Activated CD8-positive, alpha-beta memory T cell treated with anti-CD3 and anti-CD28 coated beads for 36 hours (primary cell): ENCODE measurements around the gene TNKS1BP1. TPM values are rescaled to one million over a fixed set of nuclear protein-coding genes. Genes with fewer than 3 reads are reported as not detected.
"Not testable (repeated sequence)": the region's sequence is repeated elsewhere in the genome, so short reads cannot be mapped to it uniquely, and the experiment has no call there.

ENCODE experiments used
- CTCF ChIA-PET: fragments of 350-600 bp; sonication (Branson Sonifier 250); formaldehyde crosslinking; loops from one replicate; lab custom pipeline; 2021; ENCODE audit warnings: antibody characterized with exemption; lab: Charles Lee
- POLR2A ChIA-PET: fragments of 350-600 bp; sonication (Branson Sonifier 250); formaldehyde crosslinking; loops from one replicate; lab custom pipeline; 2021; ENCODE audit warnings: antibody characterized with exemption; lab: Charles Lee
- total RNA-seq, 2 experiments: library from RNA; stranded (reverse); gene quantifications; one replicate each; pipeline ENCODE4 v1.2.3, GENCODE V29; 2021

TNKS1BP1 gene
- total RNA-seq, 2 experiments from 2014 or later, result 13.3 to 13.8 TPM

DNA sequence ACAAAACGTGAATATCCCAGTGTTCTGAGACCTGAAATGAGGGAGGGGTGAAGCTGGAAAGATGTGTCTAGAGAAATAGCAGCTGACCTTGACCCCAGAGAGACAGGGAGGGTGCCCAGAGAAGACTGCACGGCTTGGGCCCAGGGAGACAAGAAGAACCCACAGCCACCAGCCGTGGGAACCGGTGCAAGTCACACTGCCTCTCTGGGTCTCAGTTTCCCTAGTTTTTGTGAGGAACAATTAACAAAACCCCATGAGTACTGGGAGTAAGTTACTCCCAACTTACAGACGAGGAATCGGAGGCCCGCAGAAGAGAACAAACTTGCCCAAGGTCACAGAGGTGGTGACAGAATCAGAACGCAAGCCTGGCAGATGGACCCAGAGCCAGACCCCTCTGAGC, 19.2 kb downstream of the TNKS1BP1 start:
- POLR2A ChIA-PET, result no interaction called here
- CTCF ChIA-PET, result no interaction called here

DNA sequence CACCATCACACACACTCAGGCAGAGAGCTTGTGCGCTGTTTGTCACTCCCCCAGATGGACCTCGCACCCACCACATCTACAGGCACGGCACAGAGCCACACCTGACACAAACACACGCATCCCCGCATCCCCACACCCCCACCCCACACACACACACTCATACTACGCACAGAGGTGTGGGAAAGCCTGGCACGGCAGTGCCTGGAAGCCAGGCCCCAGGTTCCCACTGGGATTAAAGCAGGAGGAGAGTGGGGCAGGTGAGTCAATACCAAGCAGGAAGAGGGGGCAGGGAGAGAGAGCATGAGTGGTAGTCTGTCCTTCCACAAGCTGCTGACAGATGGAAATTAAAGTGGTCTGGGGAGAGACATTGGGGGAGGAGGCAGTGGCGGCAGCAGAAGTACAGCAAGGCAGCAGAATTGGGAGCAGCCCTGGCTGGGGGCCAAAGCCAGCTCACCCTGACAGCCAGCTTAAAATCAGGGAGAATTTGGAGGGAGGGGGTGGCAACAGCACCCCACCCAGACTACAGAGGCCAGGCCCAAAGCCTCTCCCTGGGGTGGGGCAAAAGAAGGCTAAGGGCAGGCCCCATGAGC, 20.7 kb downstream of the TNKS1BP1 start:
- CTCF ChIA-PET, result interaction anchor here (0.6 kb wide), 1 partner anchor 11 kb away, joined by 4 read pairs; no protein-coding TSS in a partner anchor

DNA sequence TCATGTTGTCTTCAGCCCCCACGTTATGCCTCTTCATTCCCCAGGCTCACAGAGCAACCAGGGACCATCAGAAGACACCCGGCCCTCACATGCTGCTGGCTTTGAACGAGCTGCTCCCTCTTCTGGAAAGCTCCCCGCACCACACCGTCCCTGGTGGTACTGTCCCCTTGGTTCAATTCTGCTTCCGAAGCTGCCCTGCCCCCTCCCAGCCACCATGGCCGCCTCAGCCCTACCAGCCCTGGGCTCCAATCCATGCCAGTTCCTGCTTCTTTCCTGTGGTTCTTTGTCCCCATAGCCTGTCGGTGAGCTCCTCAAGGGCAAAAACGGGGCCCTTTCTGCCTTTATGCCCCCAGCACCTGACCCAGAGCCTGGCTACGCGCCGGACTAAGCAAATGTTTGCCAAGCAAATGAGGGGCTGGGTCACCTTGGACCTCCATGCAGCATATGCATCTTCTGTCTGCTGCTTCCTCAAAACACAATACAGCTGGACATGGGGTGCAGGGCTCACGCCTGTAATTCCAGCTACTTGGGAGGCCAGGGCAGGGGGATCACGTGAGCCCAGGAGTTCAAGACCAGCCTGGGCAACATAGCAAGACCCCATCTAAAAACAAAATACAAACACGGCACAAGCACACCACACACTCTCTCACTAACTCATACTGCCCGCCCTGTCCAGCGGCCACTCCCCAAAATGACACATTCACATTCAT, 21.3 kb downstream of the TNKS1BP1 start:
- ChIA-PET POLR2A (no interaction called here), CTCF (interaction anchor here (0.6 kb wide), 1 partner anchor 10 kb away, joined by 4 read pairs; no protein-coding TSS in a partner anchor)

More for the DNA sequence above, 20.7 kb downstream of the TNKS1BP1 start:
- POLR2A ChIA-PET, result no interaction called here

DNA sequence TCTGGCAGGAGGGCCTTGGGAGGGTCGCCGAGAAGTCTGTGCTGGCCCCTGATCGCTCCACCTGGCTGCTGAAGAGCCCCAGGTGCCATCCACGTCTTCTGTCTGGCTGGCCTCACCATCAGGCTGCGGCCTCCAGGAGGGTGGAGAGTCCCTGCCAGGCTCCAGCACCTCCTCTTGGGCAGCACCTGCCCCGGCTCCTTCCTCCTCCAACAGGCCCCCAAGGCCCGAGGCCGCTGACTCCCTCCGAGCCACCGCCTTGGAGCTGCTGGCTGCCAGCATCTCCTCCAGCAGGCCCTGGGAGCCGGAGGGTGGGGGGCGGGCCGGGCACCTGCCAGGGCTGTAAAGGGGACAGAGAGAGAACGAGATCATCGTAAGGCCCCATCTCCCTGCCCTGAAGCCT, 22.3 kb downstream of the TNKS1BP1 start:
- POLR2A ChIA-PET, result no interaction called here

DNA sequence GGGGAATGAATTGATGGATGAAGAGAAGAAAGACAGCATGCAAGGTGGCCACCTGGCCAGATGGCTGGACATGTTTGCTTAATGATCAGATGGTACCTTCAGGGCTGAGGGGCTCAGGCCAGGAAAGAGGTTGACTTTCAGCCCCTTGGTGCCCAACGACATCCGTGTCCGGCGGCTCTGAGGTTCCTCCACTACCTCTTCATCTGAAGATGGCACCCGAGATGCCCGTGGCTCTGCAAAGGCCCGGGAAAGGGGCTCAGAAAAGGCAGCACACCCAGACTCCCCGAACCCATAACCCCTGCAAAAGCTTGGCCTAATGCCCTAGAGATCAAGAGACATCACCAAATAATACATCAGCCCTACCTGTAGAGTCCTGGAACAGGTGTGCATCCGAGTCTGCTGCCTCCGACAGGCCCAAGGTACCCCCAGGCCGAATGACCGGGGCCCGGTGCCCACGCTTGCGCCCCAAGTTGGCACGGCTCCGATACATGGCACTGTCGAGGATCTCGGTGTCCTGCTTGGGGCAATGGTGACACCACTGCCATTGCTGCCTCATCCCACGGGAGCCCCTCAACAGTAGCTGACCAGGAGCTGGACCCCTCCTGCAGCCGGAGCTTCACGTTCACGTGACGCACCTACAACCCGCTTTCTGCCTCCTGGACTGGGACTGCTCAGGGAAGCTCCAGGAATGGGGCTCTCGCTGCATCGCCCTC, 22.9 kb downstream of the TNKS1BP1 start:
- ChIA-PET POLR2A (no interaction called here), CTCF (no interaction called here)

More for the DNA sequence above, 22.3 kb downstream of the TNKS1BP1 start:
- CTCF ChIA-PET, result no interaction called here

DNA sequence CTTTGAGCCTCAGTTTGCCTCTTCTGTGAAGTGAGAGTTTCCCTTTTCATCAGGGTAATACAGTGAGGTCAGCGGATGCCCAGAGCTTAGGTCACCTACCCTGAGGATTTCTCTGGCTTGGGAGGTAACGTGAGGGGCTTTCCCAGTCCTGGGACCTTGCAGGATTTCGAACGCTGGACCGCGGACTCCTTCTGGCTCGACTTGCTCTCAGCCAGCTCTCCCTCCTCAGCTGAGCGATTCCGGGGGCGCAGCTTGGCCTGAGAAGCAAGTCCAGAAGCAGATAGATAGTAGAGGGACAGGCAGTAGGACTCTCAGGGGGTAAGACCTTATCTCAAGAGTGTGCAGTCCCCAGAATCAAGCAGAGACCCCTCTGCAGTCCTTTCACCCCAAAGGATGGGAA, 24.0 kb downstream of the TNKS1BP1 start:
- ChIA-PET CTCF (no interaction called here), POLR2A (no interaction called here)

DNA sequence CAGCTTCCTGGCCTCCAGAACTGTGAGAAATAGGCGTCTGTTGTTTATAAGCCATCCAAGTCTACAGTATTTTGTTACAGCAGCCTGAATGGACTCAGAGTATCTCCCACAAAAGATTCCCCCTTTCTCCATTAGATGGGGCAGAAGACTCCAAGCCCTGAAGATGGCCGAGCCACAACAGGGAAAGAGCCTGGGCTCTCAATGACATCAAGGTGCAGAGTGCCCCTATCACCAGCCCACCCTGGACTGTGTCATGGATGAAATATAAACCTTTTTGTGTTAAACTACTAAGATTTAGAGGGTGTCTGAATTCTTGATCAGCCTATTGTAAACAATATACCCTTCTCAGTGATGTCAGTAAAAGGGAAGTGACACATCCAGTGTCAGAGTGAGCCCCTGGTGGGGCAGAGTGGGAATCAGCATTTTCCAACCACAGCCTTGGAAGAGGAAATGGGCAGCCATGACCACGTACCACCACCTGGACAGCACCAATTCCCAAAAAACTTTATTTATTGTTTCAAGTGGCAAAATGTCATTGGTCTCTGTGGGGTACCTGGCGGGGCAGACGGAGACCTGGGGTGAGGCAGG, 25.5 kb downstream of the TNKS1BP1 start:
- CTCF ChIA-PET, result interaction anchor here (0.7 kb wide), 1 partner anchor 144 kb away, joined by 4 read pairs; no protein-coding TSS in a partner anchor
- POLR2A ChIA-PET, result no interaction called here

DNA sequence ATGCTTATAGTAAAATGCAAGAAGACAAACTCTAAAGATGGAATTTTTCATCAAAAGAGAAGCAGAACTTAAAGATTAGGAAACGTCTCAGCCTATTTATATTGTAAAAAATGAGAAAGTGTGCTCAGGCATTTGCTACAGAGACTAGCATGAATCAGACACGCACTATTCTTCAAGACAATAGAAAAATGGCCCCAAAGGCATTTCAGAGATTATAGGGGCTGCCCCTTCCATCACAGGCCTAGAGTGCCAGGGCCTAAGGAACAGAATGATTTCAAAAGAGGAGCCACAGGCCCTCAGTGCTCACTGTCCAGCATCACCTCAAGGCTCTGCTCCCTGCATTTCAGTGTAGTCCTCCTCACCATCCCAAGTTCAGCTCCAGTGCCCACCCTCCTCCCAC, 27.5 kb downstream of the TNKS1BP1 start:
- ChIA-PET CTCF (no interaction called here), POLR2A (no interaction called here)

DNA sequence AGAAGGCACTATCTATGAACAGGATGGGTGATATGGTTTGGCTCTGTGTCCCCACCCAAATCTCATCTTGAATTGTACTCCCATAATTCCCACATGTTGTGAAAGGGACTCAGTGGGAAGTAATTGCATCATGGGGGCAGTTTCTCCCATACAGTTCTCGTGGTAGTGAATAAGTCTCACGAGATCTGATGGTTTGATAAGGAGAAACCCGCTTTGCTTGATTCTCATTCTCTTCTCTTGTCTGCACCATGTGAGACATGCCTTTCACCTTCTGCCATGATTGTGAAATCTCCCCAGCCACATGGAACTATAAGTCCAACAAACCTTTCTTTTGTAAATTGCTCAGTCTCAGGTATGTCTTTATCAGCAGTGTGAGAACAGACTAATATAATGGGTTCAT, 28.5 kb downstream of the TNKS1BP1 start:
- CTCF ChIA-PET, POLR2A ChIA-PET: not testable (repeated sequence)

DNA sequence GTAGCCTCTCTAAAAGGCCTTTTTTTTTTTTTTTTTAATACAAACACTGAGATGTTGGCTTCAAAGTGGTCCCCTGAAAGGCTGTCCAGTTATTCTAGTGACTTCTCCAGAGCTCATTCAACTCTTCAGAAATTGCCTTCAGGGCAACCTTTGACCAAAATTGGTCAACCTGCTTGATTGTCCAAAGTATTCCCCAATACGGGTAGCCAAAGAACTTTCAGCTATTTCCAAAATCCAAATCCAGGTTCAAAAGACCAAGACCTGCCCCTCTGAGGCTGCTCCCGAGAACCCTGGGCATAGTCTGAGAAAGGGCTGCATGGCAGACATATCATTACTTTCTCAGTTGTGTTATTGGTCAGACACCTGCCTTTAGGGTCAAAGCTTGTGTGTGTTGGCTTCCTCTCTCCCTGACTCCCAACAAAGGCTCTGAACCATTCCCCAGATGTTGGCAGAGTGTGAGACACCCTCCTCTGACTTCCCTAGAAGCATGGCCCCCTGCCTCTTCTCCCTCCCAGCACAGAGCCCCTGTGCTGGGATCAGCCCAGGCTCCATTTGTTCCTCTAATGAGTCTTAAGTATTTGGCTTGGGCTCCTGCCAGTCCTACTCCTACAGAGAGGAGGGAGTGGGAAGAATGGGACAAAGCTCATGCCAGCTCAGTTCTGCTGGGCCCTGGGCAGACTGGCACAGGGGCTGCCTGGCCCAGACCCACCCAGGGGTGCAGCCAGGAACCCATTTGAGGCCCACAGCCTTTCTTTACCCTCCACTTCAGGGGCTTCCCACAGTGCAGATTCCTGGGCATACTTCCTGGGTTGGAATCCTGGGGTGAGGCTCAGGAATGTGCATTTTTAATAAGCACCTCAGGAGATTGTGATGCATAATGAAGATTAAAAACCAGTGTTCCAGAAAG, 30.3 kb downstream of the TNKS1BP1 start:
- ChIA-PET POLR2A (no interaction called here), CTCF (interaction anchor here (0.6 kb wide), 1 partner anchor 1275 kb away, joined by 4 read pairs; no protein-coding TSS in a partner anchor)

DNA sequence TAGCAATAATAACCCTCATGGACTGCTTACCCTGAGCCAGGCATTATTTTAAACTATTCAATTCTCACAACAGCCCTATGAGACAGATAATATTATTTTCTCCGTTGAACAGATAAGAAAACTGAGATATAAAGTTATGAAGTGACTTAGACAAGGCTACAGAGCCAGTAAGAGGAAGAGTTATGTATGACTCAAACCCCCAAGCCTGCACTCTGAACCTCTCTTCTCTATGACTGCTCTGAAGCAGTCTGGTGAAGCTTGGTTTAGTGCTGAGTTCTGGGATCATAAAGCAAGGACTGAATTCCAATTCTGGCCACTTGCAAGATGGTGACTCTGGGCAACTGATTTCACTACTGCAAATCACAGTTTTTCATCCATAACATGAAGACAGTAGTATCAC, 34.5 kb downstream of the TNKS1BP1 start:
- ChIA-PET POLR2A (no interaction called here), CTCF (no interaction called here)

DNA sequence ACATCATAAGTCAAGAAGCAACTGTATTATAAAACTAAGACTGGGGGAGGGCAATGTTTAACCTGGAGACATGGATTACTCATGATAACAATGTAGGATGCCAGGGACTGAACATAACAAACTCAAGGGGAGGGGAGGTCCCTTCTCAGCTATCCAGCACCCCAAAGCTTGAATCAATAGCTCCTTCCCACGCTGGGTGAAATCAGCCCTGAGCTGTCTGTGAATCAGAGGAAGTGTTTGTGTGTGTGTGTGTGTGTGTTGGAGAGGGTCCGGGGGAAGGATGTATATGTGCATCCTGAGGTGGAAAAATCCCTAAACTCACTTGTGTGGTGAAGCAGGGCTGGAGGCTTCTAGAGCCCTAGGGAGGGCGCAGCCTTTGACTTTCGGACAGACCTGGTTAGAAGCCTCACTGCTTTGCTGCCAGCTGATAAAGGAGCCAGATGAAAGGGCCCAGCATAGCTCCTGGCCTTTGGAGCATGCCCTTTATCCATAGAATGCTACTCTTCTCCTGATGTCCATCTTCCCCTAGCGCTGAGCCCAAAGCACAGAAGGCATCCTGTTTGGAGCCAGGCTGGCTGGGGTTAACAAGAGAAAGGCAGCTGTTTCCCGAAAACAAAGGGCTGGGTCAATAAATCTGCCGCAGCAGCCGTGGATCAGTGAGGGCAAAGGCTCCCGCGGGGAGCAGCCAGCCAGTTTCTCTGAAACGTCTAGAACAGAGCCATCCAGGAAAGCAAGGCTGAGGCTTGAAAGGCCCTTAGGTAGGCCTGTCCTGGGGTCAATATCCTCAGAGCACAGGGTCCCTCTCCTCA, 35.8 kb downstream of the TNKS1BP1 start:
- POLR2A ChIA-PET, result no interaction called here
- CTCF ChIA-PET, result interaction anchor here (1.1 kb wide), 1 partner anchor 16 kb away, joined by 3 read pairs; no protein-coding TSS in a partner anchor

DNA sequence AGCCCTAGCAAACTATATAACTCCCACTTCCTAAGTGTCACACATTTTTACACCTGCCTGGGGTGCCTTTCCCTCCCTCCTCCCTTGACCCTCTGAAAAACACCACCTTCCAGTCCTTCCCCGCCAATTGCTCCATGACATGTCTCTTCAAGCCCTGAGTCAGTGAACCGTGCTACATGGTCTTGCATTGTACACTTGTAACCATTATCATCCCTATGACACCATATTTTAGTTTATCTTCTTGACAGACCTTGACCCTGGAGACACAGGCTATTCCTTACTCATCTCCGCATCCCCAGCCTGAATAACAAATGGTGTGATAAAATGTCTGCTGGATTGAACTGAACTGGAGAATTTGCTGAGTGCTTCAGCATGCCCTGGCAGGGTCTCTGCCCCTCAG, 36.9 kb downstream of the TNKS1BP1 start:
- CTCF ChIA-PET, result no interaction called here
- POLR2A ChIA-PET, result no interaction called here

DNA sequence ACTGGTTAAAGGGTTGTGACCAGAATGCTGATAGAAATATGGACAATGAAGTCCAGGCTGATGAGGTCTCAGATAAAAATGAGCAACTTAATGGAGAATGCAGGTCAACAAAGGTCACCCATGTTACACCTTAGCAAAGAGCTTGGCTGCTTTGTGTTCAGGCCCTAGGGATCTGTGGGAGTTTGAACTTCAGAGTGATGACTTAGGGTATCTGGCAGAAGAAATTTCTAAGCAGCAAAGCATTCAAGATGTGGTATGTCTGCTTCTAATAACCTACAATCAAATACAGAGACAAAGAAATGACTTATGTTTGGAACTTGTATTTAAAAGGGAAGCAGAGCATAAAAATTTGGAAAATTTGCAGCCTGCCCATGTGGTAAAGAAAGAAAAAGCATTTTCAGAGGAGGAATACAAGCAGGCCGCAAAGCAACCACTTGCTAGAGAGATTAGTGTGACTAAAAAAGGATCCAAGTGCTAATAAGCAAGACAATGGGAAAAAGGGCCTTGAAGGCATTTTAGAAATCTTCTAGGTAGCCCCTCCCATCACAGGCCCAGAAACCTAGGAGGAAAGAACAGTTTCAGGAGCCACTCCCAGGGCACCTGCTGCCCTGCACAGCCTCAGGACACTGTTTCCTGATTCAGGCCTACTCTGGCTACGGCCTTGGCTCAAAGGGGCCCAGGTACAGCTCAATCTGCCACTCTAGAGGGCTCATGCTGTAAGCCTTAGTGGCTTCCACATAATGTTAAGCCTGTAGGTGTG, 41.3 kb downstream of the TNKS1BP1 start:
- CTCF ChIA-PET, result no interaction called here
- POLR2A ChIA-PET, result no interaction called here

DNA sequence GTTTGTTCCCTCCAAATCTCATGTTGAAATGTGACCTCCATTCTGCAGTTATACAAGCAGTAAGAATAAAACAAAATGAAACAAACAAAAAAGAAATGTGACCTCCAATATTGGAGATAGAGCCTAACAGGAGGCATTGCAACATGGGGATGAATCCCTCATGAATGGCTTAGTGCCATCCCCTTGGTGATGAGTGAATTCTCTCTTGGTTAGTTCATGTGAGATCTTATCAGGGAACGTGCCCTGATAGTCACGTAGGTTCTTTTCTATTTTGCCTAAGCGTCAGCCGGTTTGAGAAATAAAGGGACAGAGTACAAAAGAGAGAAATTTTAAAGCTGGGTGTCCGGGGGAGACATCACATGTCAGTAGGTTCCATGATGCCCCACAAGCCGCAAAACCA, 43.2 kb downstream of the TNKS1BP1 start:
- POLR2A ChIA-PET, CTCF ChIA-PET: not testable (repeated sequence)

DNA sequence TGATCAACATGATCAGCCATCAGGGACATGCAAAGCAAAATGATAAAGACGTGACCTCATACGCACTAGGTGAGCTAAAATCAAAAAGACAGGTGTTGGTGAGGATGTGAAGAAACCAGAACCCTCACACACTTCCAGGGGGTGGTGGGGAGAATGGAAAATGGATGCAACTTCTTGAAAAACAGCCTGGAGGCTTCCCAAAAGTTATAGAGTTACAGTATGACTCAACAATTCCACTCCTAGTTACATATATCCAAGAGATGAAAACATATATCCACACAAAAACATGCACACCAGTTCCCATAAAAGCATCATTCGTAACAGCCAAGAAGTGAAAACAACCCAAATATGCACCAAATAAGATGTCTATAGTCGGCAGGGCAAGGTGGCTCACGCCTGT, 45.6 kb downstream of the TNKS1BP1 start:
- ChIA-PET POLR2A (no interaction called here), CTCF (no interaction called here)

DNA sequence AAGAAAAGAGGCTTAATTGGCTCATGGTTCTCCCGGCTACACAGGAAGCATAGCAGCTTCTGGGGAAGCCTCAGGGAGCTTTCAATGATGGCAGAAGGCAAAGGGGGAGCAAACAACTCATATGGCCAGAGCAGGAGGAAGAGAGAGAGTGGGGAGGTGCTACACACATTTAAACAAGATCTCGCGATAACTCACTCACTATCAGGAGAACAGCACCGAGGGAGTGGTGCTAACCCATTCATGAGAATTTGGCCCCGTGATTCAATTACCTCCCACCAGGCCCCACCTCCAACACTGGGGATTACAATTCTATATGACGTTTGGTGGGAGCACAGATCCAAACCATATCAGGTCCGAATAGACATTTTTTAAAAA, 46.0 kb downstream of the TNKS1BP1 start:
- CTCF ChIA-PET, result no interaction called here
- POLR2A ChIA-PET, result no interaction called here
